DMS114 treated with DMSO at 0.1 percent for 48 hours (cell line): ENCODE data around the gene PTGR2.
"Not testable (repeated sequence)": the region's sequence is repeated elsewhere in the genome, so short reads cannot be mapped to it uniquely, and the experiment has no call there.

Source experiments
- DNase-seq: peaks from one replicate; lab custom pipeline; 2025; ENCODE audit not compliant: unreplicated experiment; lab: John Stamatoyannopoulos, UW

PTGR2 gene

GRCh38 chr14:73851567-73852382 lies at the start of gene PTGR2:
TSS of gene PTGR2 (plus strand) at chr14:73851831. CDS start at chr14:73858863, 7,032 bp downstream.
- peak; percentile 93 for DNase-seq

GRCh38 chr14:73802431-73803188 lies 49.0 kb upstream of the PTGR2 start:
- DNase-seq = no peak

- DNase-seq = no peak
Observed at GRCh38 chr14:73804636-73805035, 47.0 kb upstream of the PTGR2 start.

GRCh38 chr14:73807457-73807856 lies 44.2 kb upstream of the PTGR2 start:
- no peak for DNase-seq

- no peak for DNase-seq
Observed at GRCh38 chr14:73809391-73809790, 42.2 kb upstream of the PTGR2 start.

GRCh38 chr14:73810478-73811163 lies 41.0 kb upstream of the PTGR2 start:
- no peak for DNase-seq

- DNase-seq = no peak
Observed at GRCh38 chr14:73811164-73811503, 40.5 kb upstream of the PTGR2 start.

GRCh38 chr14:73814153-73814552 lies 37.5 kb upstream of the PTGR2 start:
- no peak for DNase-seq

- no peak for DNase-seq
Observed at GRCh38 chr14:73815849-73816248, 35.8 kb upstream of the PTGR2 start.

GRCh38 chr14:73816393-73816816 lies 35.2 kb upstream of the PTGR2 start:
- DNase-seq = no peak

- DNase-seq = no peak
Observed at GRCh38 chr14:73817020-73817655, 34.5 kb upstream of the PTGR2 start.

GRCh38 chr14:73818821-73819220 lies 32.8 kb upstream of the PTGR2 start:
- DNase-seq = no peak

- DNase-seq = no peak
Observed at GRCh38 chr14:73820631-73821030, 31.0 kb upstream of the PTGR2 start.

GRCh38 chr14:73823339-73823885 lies 28.2 kb upstream of the PTGR2 start:
- no peak for DNase-seq

- no peak for DNase-seq
Observed at GRCh38 chr14:73824127-73824526, 27.5 kb upstream of the PTGR2 start.

- no peak for DNase-seq
Observed at GRCh38 chr14:73824536-73824935, 27.1 kb upstream of the PTGR2 start.

- DNase-seq = peak; percentile 64
Observed at GRCh38 chr14:73825551-73826188, 26.0 kb upstream of the PTGR2 start.

- DNase-seq = not testable (repeated sequence)
Observed at GRCh38 chr14:73827190-73827589, 24.4 kb upstream of the PTGR2 start.

GRCh38 chr14:73829071-73829470 lies 22.6 kb upstream of the PTGR2 start:
- DNase-seq = no peak
